HEK293 (cell line): ENCODE data around the gene CAMKMT.

Source experiments
- AEBP2 ChIP-seq: fragments of 450-650 bp; formaldehyde crosslinking; IDR thresholded peaks from 2 replicates; pipeline ENCODE4 v1.5.1; 2016; ENCODE audit warnings: missing biosample characterization, missing genetic modification characterization, borderline replicate concordance
- KLF1 ChIP-seq: fragments of 450-650 bp; formaldehyde crosslinking; IDR thresholded peaks from 2 replicates; pipeline ENCODE4 v1.5.1; 2016; ENCODE audit warnings: missing biosample characterization, missing genetic modification characterization
- TCF7L2 ChIP-seq: IDR thresholded peaks from 2 replicates; pipeline ENCODE4 v1.6.1; 2011; ENCODE audit warnings: low read depth, mild to moderate bottlenecking, inconsistent platforms, low read length, moderate library complexity, borderline replicate concordance
- YY1 ChIP-seq: fragments of 450-650 bp; formaldehyde crosslinking; IDR thresholded peaks from 2 replicates; pipeline ENCODE4 v1.5.1; 2018; ENCODE audit warnings: missing biosample characterization, missing genetic modification characterization
- ZBTB17 ChIP-seq: fragments of 450-650 bp; formaldehyde crosslinking; IDR thresholded peaks from 2 replicates; pipeline ENCODE4 v1.5.1; 2016; ENCODE audit warnings: missing biosample characterization, missing genetic modification characterization
- ZBTB7A ChIP-seq: fragments of 450-650 bp; formaldehyde crosslinking; IDR thresholded peaks from 2 replicates; pipeline ENCODE4 v1.5.1; 2016; ENCODE audit warnings: low read depth, missing biosample characterization, missing genetic modification characterization
- ZNF175 ChIP-seq: fragments of 450-650 bp; formaldehyde crosslinking; IDR thresholded peaks from 2 replicates; pipeline ENCODE4 v1.5.1; 2016; ENCODE audit warnings: missing biosample characterization, missing genetic modification characterization
- ZNF23 ChIP-seq: fragments of 450-650 bp; formaldehyde crosslinking; IDR thresholded peaks from 2 replicates; pipeline ENCODE4 v1.5.1; 2016; ENCODE audit warnings: missing biosample characterization, missing genetic modification characterization, borderline replicate concordance
- ZNF514 ChIP-seq: fragments of 450-650 bp; formaldehyde crosslinking; IDR thresholded peaks from 2 replicates; pipeline ENCODE4 v1.5.1; 2016; ENCODE audit warnings: missing biosample characterization, missing genetic modification characterization
- ZNF704 ChIP-seq: fragments of 450-650 bp; formaldehyde crosslinking; IDR thresholded peaks from 2 replicates; pipeline ENCODE4 v1.5.1; 2016; ENCODE audit warnings: missing biosample characterization, missing genetic modification characterization
- TF ChIP-seq, protein P1 (sequence below): fragments of 450-650 bp; formaldehyde crosslinking; IDR thresholded peaks from 2 replicates; pipeline ENCODE4 v1.5.1; 2016; ENCODE audit warnings: missing biosample characterization, missing genetic modification characterization

DNA sequence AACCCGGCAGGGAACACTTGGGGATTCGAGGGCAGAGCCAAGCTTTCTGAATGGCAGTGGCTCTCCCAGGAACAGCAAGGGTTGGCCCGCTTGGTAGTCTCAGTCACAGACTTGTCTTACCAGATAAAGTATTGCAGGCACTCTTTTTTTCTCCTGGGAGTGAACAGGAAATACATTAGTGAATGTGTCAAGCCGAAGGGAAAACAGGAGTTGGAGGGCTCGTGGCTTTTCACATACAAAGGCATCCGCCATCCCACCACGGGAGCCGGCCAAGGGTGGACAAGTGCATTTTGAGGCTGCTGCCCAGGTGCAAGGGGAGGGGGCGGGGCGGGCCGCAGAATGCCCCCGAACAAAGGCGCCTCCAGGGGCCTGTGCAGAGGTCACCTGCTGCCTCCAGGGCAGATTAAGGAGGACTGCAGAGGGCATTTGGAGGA, 416.5 kb downstream of the CAMKMT start:
- TF ChIP-seq, protein P1, sequence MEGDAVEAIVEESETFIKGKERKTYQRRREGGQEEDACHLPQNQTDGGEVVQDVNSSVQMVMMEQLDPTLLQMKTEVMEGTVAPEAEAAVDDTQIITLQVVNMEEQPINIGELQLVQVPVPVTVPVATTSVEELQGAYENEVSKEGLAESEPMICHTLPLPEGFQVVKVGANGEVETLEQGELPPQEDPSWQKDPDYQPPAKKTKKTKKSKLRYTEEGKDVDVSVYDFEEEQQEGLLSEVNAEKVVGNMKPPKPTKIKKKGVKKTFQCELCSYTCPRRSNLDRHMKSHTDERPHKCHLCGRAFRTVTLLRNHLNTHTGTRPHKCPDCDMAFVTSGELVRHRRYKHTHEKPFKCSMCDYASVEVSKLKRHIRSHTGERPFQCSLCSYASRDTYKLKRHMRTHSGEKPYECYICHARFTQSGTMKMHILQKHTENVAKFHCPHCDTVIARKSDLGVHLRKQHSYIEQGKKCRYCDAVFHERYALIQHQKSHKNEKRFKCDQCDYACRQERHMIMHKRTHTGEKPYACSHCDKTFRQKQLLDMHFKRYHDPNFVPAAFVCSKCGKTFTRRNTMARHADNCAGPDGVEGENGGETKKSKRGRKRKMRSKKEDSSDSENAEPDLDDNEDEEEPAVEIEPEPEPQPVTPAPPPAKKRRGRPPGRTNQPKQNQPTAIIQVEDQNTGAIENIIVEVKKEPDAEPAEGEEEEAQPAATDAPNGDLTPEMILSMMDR (tag by site-specific recombination): no peak
- TF ChIP-seq ZNF704: no peak
- TF ChIP-seq YY1 (tag by site-specific recombination): no peak
- no peak for TF ChIP-seq ZNF23 (tag by site-specific recombination)
- TF ChIP-seq ZNF175 (tag by site-specific recombination): no peak
- TF ChIP-seq ZBTB7A (tag by site-specific recombination): no peak
- TF ChIP-seq ZNF514: no peak
- no peak for TF ChIP-seq AEBP2 (tag by site-specific recombination)
- no peak for TF ChIP-seq KLF1 (tag by site-specific recombination)
- TF ChIP-seq ZBTB17 (tag by site-specific recombination): no peak
- TF ChIP-seq TCF7L2: no peak
